Lower lobe of right lung (tissue), 2 donors: ENCODE results near the gene FRMD3. TPM values are rescaled to one million over a fixed set of nuclear protein-coding genes. Genes with fewer than 3 reads are reported as not detected.

ENCODE experiments used
- ATAC-seq, 2 donors: fragments of 200-7000 bp; cut with Tn5 transposase; one replicate each; pipeline ENCODE4 v1.9.1; 2020 to 2022; ENCODE audit warnings: mild to moderate bottlenecking in 2 of 2, moderate library complexity in 2 of 2
- DNase-seq: peaks from one replicate; pipeline ENCODE4 v3.0.0-alpha.2; 2020
- H3K27ac ChIP-seq: fragments of 200-600 bp; one replicate; pipeline ENCODE4 v1.8.0; 2022
- H3K27me3 ChIP-seq: fragments of 200-600 bp; one replicate; pipeline ENCODE4 v1.8.0; 2022; ENCODE audit warnings: low read depth
- H3K36me3 ChIP-seq: fragments of 200-600 bp; one replicate; pipeline ENCODE4 v1.8.0; 2022; ENCODE audit warnings: mild to moderate bottlenecking
- H3K4me1 ChIP-seq: fragments of 200-600 bp; one replicate; pipeline ENCODE4 v1.8.0; 2022
- H3K4me3 ChIP-seq: fragments of 200-600 bp; one replicate; pipeline ENCODE4 v1.8.0; 2022; ENCODE audit warnings: mild to moderate bottlenecking
- H3K9me3 ChIP-seq: fragments of 200-600 bp; one replicate; pipeline ENCODE4 v1.8.0; 2022
- CTCF ChIP-seq: fragments of 200-600 bp; IDR thresholded peaks from one replicate; pipeline ENCODE4 v1.8.0; 2022; ENCODE audit warnings: antibody characterized with exemption, mild to moderate bottlenecking
- intact Hi-C: fragments of 100-400 bp; cut with DNase I; formaldehyde crosslinking; loops from one replicate; pipeline ENCODE4 v1.11.0; 2022
- total RNA-seq: library from RNA; stranded (reverse); fragmentation: NEBNext Ultra II Directional; extraction: Animal tissue kit (Norgen Biotek cat#: 25700); gene quantifications from one replicate; pipeline ENCODE4 v1.2.1, GENCODE V29; 2021
- donor health status: DM: no; HTN: yes; CAD: no; lungs with severe emphysema.

The FRMD3 gene
- total RNA-seq, 1 donor from 2014 or later = 9.7 TPM

- no peak for ATAC-seq
- TF ChIP-seq CTCF = no peak
- Histone ChIP-seq H3K27ac (no peak overlapping the region), H3K27me3 (no peaks in the 10 kb centered on the region), H3K36me3 (no peaks in the 10 kb centered on the region), H3K9me3 (no peaks in the 10 kb centered on the region), H3K4me1 (peaks cover 9% of the 10 kb centered on the region), H3K4me3 (no peak overlapping the region)
- intact Hi-C loops = no loop called here
- no peak for DNase-seq
These were observed 113.0 kb downstream of the FRMD3 start for GRCh38 chr9:83425240-83425639.

- intact Hi-C loops = no loop called here
- Histone ChIP-seq H3K27me3 (no peaks in the 10 kb centered on the region), H3K36me3 (no peaks in the 10 kb centered on the region), H3K4me3 (no peak overlapping the region), H3K4me1 (peaks cover 9% of the 10 kb centered on the region), H3K9me3 (no peaks in the 10 kb centered on the region), H3K27ac (no peak overlapping the region)
- no peak for ATAC-seq
- no peak for DNase-seq
- TF ChIP-seq CTCF = no peak
These were observed 113.4 kb downstream of the FRMD3 start for GRCh38 chr9:83424831-83425230.

GRCh38 chr9:83423815-83424707, 114.1 kb downstream of the FRMD3 start:
- no peak for DNase-seq
- Histone ChIP-seq H3K4me3 (no peak overlapping the region), H3K27ac (no peak overlapping the region), H3K36me3 (no peaks in the 10 kb centered on the region), H3K27me3 (no peaks in the 10 kb centered on the region), H3K9me3 (no peaks in the 10 kb centered on the region), H3K4me1 (peaks cover 9% of the 10 kb centered on the region)
- ATAC-seq = no peak
- intact Hi-C loops = no loop called here
- no peak for TF ChIP-seq CTCF

GRCh38 chr9:83422527-83422926, 115.7 kb downstream of the FRMD3 start:
- intact Hi-C loops = no loop called here
- no peaks in the 10 kb centered on the region for H3K27me3 ChIP-seq
- no peak overlapping the region for H3K4me3 ChIP-seq
- peaks cover 9% of the 10 kb centered on the region for H3K4me1 ChIP-seq
- DNase-seq (no peak), ATAC-seq (peak in 1 of 2 donors; percentile 42)
- H3K27ac ChIP-seq = no peak overlapping the region
- no peaks in the 10 kb centered on the region for H3K9me3 ChIP-seq
- H3K36me3 ChIP-seq = no peaks in the 10 kb centered on the region
- TF ChIP-seq CTCF = no peak

- Histone ChIP-seq H3K9me3 (no peaks in the 10 kb centered on the region), H3K4me1 (no peaks in the 10 kb centered on the region), H3K27ac (no peak overlapping the region), H3K27me3 (no peaks in the 10 kb centered on the region), H3K36me3 (no peaks in the 10 kb centered on the region), H3K4me3 (no peak overlapping the region)
- no peak for TF ChIP-seq CTCF
- ATAC-seq (no peak), DNase-seq (no peak)
- intact Hi-C loops = no loop called here
These were observed 117.7 kb downstream of the FRMD3 start for GRCh38 chr9:83420486-83420885.
